ENCODE results near the gene KCNJ6. TPM values are rescaled to one million over a fixed set of nuclear protein-coding genes. Genes with fewer than 3 reads are reported as not detected.
A peak's percentile ranks its signal among the peaks of the same experiment; 100 is the strongest.
"Not testable (repeated sequence)": the region's sequence is repeated elsewhere in the genome, so short reads cannot be mapped to it uniquely, and the experiment has no call there.

Gene KCNJ6
- total RNA-seq, 1 donor = 0.36 TPM

DNA sequence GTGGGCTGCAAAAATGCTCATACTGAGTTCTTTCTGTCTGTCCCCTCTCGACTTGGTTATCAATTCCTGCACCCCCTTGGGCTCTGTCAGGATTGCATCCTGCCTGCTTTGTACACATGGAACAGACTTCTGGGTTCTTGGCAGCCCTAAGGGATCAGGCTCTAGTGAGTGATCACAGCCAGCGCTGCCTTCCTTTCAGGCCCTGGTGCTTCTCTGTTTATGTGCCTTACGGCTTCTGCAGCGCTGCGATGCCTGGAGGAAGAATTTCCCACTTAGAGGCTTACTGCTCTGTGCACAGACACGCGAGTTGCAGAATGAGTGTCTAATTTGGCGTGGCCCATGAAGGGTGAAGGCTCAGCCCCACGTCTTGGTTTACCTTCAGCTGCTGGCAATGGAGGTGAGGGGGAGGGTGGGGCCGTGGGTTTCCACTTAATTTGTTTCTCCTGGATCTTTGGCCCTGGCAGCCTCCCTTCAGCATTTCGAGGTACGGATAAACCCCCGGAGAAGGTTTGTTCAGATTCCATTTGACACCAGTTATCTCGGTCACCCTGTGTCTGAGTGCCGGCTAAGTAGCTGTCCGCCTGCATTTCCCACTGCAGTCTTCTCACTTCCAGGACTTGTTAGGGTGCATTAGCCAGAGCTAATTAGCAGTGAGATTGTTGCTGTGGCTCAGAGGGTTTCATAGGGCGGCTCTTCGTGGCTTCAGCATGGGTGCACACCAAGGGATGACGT, 322.4 kb downstream of the KCNJ6 start:
- no peak overlapping the region for H2AFZ ChIP-seq (ENCODE audit: low read length)
- no peaks in the 10 kb centered on the region for H3K9me3 ChIP-seq (ENCODE audit: low read depth, low read length)
- no peak overlapping the region for H3K27ac ChIP-seq (ENCODE audit: low read depth, low read length)
- DNase-seq (ENCODE audit: insufficient read length, low spot score, missing footprints) = no peak
- TF ChIP-seq, protein P1, sequence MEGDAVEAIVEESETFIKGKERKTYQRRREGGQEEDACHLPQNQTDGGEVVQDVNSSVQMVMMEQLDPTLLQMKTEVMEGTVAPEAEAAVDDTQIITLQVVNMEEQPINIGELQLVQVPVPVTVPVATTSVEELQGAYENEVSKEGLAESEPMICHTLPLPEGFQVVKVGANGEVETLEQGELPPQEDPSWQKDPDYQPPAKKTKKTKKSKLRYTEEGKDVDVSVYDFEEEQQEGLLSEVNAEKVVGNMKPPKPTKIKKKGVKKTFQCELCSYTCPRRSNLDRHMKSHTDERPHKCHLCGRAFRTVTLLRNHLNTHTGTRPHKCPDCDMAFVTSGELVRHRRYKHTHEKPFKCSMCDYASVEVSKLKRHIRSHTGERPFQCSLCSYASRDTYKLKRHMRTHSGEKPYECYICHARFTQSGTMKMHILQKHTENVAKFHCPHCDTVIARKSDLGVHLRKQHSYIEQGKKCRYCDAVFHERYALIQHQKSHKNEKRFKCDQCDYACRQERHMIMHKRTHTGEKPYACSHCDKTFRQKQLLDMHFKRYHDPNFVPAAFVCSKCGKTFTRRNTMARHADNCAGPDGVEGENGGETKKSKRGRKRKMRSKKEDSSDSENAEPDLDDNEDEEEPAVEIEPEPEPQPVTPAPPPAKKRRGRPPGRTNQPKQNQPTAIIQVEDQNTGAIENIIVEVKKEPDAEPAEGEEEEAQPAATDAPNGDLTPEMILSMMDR (IDR thresholded peaks at IDR 0.05; ENCODE audit: extremely low read depth, low read depth, low read length) = no peak
- H3K4me2 ChIP-seq (ENCODE audit: insufficient read depth, low read length) = no peak overlapping the region
- no peak overlapping the region for H3K4me3 ChIP-seq (ENCODE audit: insufficient read depth, low read length)
- H3K4me1 ChIP-seq (ENCODE audit: insufficient read depth, low read length) = no peaks in the 10 kb centered on the region
- H3K27me3 ChIP-seq (ENCODE audit: insufficient read depth, low read length) = peaks cover 14% of the 10 kb centered on the region
- no peaks in the 10 kb centered on the region for H4K20me1 ChIP-seq (ENCODE audit: insufficient read depth, low read length)
- no peaks in the 10 kb centered on the region for H3K79me2 ChIP-seq (ENCODE audit: insufficient read depth, low read length)
- H3K36me3 ChIP-seq (ENCODE audit: insufficient read depth, low read length) = no peaks in the 10 kb centered on the region

DNA sequence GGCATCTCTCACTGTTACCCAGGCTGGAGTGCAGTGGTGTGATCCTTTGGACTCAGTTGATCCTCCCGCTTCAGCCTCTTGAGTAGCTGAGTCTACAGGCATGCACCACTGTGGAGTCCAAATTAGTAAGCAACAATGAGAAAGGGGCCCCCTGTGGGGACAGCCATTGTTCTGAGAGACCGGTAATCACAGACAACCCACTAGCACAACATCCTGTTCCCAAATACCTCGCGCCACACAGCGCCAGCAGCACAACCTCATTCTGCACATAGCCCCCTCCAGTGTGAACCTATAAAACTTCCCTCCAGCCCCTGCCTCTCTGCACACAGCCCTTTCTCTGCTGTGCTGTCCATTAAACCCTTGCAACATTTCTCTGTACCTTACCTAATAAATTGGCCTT, 323.2 kb downstream of the KCNJ6 start:
- H3K4me1 ChIP-seq (ENCODE audit: insufficient read depth, low read length) = no peaks in the 10 kb centered on the region
- H3K79me2 ChIP-seq (ENCODE audit: insufficient read depth, low read length) = no peaks in the 10 kb centered on the region
- H3K27me3 ChIP-seq (ENCODE audit: insufficient read depth, low read length) = peaks cover 10% of the 10 kb centered on the region
- no peak for DNase-seq (ENCODE audit: insufficient read length, low spot score, missing footprints)
- no peak overlapping the region for H3K4me3 ChIP-seq (ENCODE audit: insufficient read depth, low read length)
- no peak overlapping the region for H3K27ac ChIP-seq (ENCODE audit: low read depth, low read length)
- H3K36me3 ChIP-seq (ENCODE audit: insufficient read depth, low read length) = no peaks in the 10 kb centered on the region
- TF ChIP-seq, protein P1 (IDR thresholded peaks at IDR 0.05; ENCODE audit: extremely low read depth, low read depth, low read length) = no peak
- no peak overlapping the region for H2AFZ ChIP-seq (ENCODE audit: low read length)
- no peaks in the 10 kb centered on the region for H3K9me3 ChIP-seq (ENCODE audit: low read depth, low read length)
- H4K20me1 ChIP-seq (ENCODE audit: insufficient read depth, low read length) = no peaks in the 10 kb centered on the region
- H3K4me2 ChIP-seq (ENCODE audit: insufficient read depth, low read length) = no peak overlapping the region

DNA sequence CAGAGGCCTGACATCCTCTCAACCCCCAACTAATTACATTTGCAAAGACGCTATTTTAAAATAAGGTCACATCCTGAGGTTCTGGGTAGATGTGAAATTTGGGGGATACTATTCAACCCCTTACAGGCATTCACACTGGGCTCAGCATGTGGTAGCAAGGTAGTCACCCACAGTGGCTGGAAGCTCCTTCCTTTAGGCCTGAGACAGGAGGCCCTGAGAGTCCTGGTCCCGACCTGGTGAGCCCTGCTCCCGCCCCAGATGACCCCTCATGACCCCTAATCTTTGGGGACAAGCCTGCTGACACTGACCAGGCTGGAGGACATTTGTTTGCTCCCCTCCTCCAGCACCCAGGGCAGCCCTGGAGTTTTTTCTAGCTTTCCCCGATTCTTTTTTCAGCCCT, 323.8 kb downstream of the KCNJ6 start:
- no peaks in the 10 kb centered on the region for H3K9me3 ChIP-seq (ENCODE audit: low read depth, low read length)
- no peak overlapping the region for H3K27ac ChIP-seq (ENCODE audit: low read depth, low read length)
- H3K27me3 ChIP-seq (ENCODE audit: insufficient read depth, low read length) = peaks cover 10% of the 10 kb centered on the region
- H3K79me2 ChIP-seq (ENCODE audit: insufficient read depth, low read length) = no peaks in the 10 kb centered on the region
- no peaks in the 10 kb centered on the region for H3K36me3 ChIP-seq (ENCODE audit: insufficient read depth, low read length)
- DNase-seq (ENCODE audit: insufficient read length, low spot score, missing footprints) = peak; percentile 58
- H3K4me3 ChIP-seq (ENCODE audit: insufficient read depth, low read length) = no peak overlapping the region
- H3K4me1 ChIP-seq (ENCODE audit: insufficient read depth, low read length) = no peaks in the 10 kb centered on the region
- no peak overlapping the region for H3K4me2 ChIP-seq (ENCODE audit: insufficient read depth, low read length)
- no peaks in the 10 kb centered on the region for H4K20me1 ChIP-seq (ENCODE audit: insufficient read depth, low read length)
- no peak overlapping the region for H2AFZ ChIP-seq (ENCODE audit: low read length)
- TF ChIP-seq, protein P1 (IDR thresholded peaks at IDR 0.05; ENCODE audit: extremely low read depth, low read depth, low read length) = no peak

DNA sequence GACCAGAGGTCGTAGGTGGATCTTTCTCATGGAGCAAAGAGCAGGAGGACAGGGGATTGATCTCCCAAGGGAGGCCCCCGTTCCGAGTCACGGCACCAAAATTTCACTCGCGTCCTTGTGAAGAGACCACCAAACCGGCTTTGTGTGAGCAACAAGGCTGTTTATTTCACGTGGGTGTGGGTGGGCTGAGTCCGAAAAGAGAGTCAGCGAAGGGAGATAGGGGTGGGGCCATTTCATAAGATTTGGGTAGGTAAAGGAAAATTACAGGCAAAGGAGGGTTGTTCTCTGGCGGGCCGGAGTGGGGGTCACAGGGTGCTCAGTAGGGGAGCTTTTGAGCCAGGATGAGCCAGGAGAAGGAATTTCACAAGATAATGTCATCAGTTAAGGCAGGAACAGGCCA, 324.3 kb downstream of the KCNJ6 start:
- H3K4me3 ChIP-seq (ENCODE audit: insufficient read depth, low read length); H3K79me2 ChIP-seq (ENCODE audit: insufficient read depth, low read length); H3K36me3 ChIP-seq (ENCODE audit: insufficient read depth, low read length); H3K4me2 ChIP-seq (ENCODE audit: insufficient read depth, low read length); H3K27ac ChIP-seq (ENCODE audit: low read depth, low read length); H4K20me1 ChIP-seq (ENCODE audit: insufficient read depth, low read length); H3K4me1 ChIP-seq (ENCODE audit: insufficient read depth, low read length); DNase-seq (ENCODE audit: insufficient read length, low spot score, missing footprints); H2AFZ ChIP-seq (ENCODE audit: low read length); H3K9me3 ChIP-seq (ENCODE audit: low read depth, low read length): not testable (repeated sequence)
- peaks cover 10% of the 10 kb centered on the region for H3K27me3 ChIP-seq (ENCODE audit: insufficient read depth, low read length)

DNA sequence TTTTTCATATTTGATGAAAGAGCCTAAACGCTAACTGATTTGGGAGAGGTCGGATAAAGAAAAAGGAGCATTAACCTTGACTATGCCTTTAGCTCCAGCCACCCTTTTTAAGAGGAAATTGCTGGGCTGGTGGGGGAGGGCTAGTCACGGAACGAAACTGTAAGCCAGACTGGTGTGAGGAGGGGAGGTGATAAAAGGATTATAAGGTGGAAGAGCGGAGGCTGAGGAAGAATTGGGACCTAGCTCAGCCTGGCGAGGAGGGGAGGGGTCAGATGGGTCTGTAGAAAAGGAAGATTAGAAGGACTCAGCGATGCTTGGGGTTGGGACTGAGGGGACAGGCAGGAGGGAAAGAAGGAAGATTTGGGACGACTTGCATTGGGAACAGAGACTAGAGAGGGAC, 325.4 kb downstream of the KCNJ6 start:
- not testable (repeated sequence) for DNase-seq (ENCODE audit: insufficient read length, low spot score, missing footprints); H3K27ac ChIP-seq (ENCODE audit: low read depth, low read length); H3K4me3 ChIP-seq (ENCODE audit: insufficient read depth, low read length); H3K9me3 ChIP-seq (ENCODE audit: low read depth, low read length); H3K36me3 ChIP-seq (ENCODE audit: insufficient read depth, low read length); H3K4me2 ChIP-seq (ENCODE audit: insufficient read depth, low read length); H4K20me1 ChIP-seq (ENCODE audit: insufficient read depth, low read length); H2AFZ ChIP-seq (ENCODE audit: low read length); H3K79me2 ChIP-seq (ENCODE audit: insufficient read depth, low read length); H3K4me1 ChIP-seq (ENCODE audit: insufficient read depth, low read length); H3K27me3 ChIP-seq (ENCODE audit: insufficient read depth, low read length)

DNA sequence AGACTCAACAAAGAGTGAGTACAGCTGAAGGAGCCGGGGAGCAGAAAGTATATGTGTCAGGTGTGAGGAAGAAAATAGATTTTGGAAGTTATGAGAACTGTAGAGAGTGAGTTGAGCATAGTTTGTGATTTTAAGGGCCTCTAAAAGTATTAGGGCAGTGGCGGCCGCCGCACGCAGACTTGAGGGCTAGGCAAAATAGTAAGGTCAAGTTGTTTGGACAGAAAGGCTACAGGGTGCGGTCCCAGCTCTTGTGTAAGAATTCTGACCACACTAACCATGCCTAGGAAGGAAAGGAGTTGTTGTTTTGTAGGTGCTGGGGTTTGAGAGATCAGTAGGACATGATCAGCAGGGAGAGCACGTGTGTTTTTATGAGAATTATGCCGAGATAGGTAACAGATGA, 327.6 kb downstream of the KCNJ6 start:
- H3K4me2 ChIP-seq (ENCODE audit: insufficient read depth, low read length); H3K4me3 ChIP-seq (ENCODE audit: insufficient read depth, low read length); H3K79me2 ChIP-seq (ENCODE audit: insufficient read depth, low read length); H4K20me1 ChIP-seq (ENCODE audit: insufficient read depth, low read length); H3K27ac ChIP-seq (ENCODE audit: low read depth, low read length); H3K9me3 ChIP-seq (ENCODE audit: low read depth, low read length); H3K27me3 ChIP-seq (ENCODE audit: insufficient read depth, low read length); H2AFZ ChIP-seq (ENCODE audit: low read length); DNase-seq (ENCODE audit: insufficient read length, low spot score, missing footprints); H3K36me3 ChIP-seq (ENCODE audit: insufficient read depth, low read length); H3K4me1 ChIP-seq (ENCODE audit: insufficient read depth, low read length): not testable (repeated sequence)
